ENCODE data around the gene BAZ2B. TPM values are rescaled to one million over a fixed set of nuclear protein-coding genes. Genes with fewer than 3 reads are reported as not detected.

BAZ2B gene
- total RNA-seq, 1 experiment from 2014 or later, result 47.6 TPM

- TF ChIP-seq CTCF (conservative IDR thresholded peaks at IDR 0.05; ENCODE audit: low read depth, low read length) (no peak), EZH2 (IDR thresholded peaks at IDR 0.05; ENCODE audit: borderline replicate concordance, low read depth, low read length, poor library complexity, severe bottlenecking) (no peak)
- Histone ChIP-seq H3K36me3 (ENCODE audit: insufficient read depth, low read length, poor library complexity, severe bottlenecking) (no peaks in the 10 kb centered on the region), H3K4me3 (ENCODE audit: low read depth, low read length, poor library complexity, severe bottlenecking) (no peak overlapping the region), H3K27ac (ENCODE audit: low read depth, low read length, poor library complexity, severe bottlenecking) (no peak overlapping the region), H3K9me3 (ENCODE audit: low read depth, low read length, poor library complexity, severe bottlenecking) (no peaks in the 10 kb centered on the region), H3K4me1 (ENCODE audit: insufficient read depth, low read length, poor library complexity, severe bottlenecking) (no peaks in the 10 kb centered on the region), H3K27me3 (replicated peaks; ENCODE audit: insufficient read depth, low read depth, low read length, poor library complexity) (no peaks in the 10 kb centered on the region)
- no TSS peak for BruUV-seq (replicated peaks)
- POLR2A ChIA-PET (ENCODE audit: low non-redundant PET), result no interaction called here
- no peak for DNase-seq (ENCODE audit: low spot score)
- CTCF ChIA-PET, result no interaction called here
- intact Hi-C loops (cut with micrococcal nuclease; ENCODE audit: unreplicated experiment), result no loop called here
Measured at GRCh38 chr2:159455330-159455918, 160.9 kb downstream of the BAZ2B start.

- intact Hi-C loops (cut with micrococcal nuclease; ENCODE audit: unreplicated experiment), result no loop called here
- TF ChIP-seq CTCF (conservative IDR thresholded peaks at IDR 0.05; ENCODE audit: low read depth, low read length) (no peak), EZH2 (IDR thresholded peaks at IDR 0.05; ENCODE audit: borderline replicate concordance, low read depth, low read length, poor library complexity, severe bottlenecking) (no peak)
Measured at GRCh38 chr2:159454185-159454584, 162.2 kb downstream of the BAZ2B start.

GRCh38 chr2:159450180-159450579, 166.2 kb downstream of the BAZ2B start:
- POLR2A ChIA-PET (ENCODE audit: low non-redundant PET), result no interaction called here
- Histone ChIP-seq H3K4me3 (ENCODE audit: low read depth, low read length, poor library complexity, severe bottlenecking) (no peak overlapping the region), H3K27me3 (replicated peaks; ENCODE audit: insufficient read depth, low read depth, low read length, poor library complexity) (no peaks in the 10 kb centered on the region), H3K27ac (ENCODE audit: low read depth, low read length, poor library complexity, severe bottlenecking) (no peak overlapping the region), H3K4me1 (ENCODE audit: insufficient read depth, low read length, poor library complexity, severe bottlenecking) (peaks cover 6% of the 10 kb centered on the region), H3K36me3 (ENCODE audit: insufficient read depth, low read length, poor library complexity, severe bottlenecking) (no peaks in the 10 kb centered on the region), H3K9me3 (ENCODE audit: low read depth, low read length, poor library complexity, severe bottlenecking) (no peaks in the 10 kb centered on the region)
- CTCF ChIA-PET, result interaction anchor here (0.6 kb wide), 1 partner anchor 461 kb away, joined by 3 read pairs; no protein-coding TSS in a partner anchor
- no TSS peak for BruUV-seq (replicated peaks)
- intact Hi-C loops (cut with micrococcal nuclease; ENCODE audit: unreplicated experiment), result no loop called here
- DNase-seq (ENCODE audit: low spot score), result no peak
- TF ChIP-seq EZH2 (IDR thresholded peaks at IDR 0.05; ENCODE audit: borderline replicate concordance, low read depth, low read length, poor library complexity, severe bottlenecking) (no peak), CTCF (conservative IDR thresholded peaks at IDR 0.05; ENCODE audit: low read depth, low read length) (no peak)

More at GRCh38 chr2:159454185-159454584, 162.2 kb downstream of the BAZ2B start:
- no peaks in the 10 kb centered on the region for H3K36me3 ChIP-seq (ENCODE audit: insufficient read depth, low read length, poor library complexity, severe bottlenecking)
- no peak overlapping the region for H3K4me3 ChIP-seq (ENCODE audit: low read depth, low read length, poor library complexity, severe bottlenecking)
- H3K27ac ChIP-seq (ENCODE audit: low read depth, low read length, poor library complexity, severe bottlenecking), result no peak overlapping the region
- CTCF ChIA-PET, result no interaction called here
- no peaks in the 10 kb centered on the region for H3K9me3 ChIP-seq (ENCODE audit: low read depth, low read length, poor library complexity, severe bottlenecking)
- BruUV-seq (replicated peaks), result no TSS peak
- no peak for DNase-seq (ENCODE audit: low spot score)
- no peaks in the 10 kb centered on the region for H3K27me3 ChIP-seq (replicated peaks; ENCODE audit: insufficient read depth, low read depth, low read length, poor library complexity)
- POLR2A ChIA-PET (ENCODE audit: low non-redundant PET), result no interaction called here
- peaks cover 6% of the 10 kb centered on the region for H3K4me1 ChIP-seq (ENCODE audit: insufficient read depth, low read length, poor library complexity, severe bottlenecking)
